Pancreas (tissue), 10 donors: Measurements from ENCODE around the gene TMEM176B. TPM values are rescaled to one million over a fixed set of nuclear protein-coding genes. Genes with fewer than 3 reads are reported as not detected.

ENCODE experiments used
- ATAC-seq, 4 donors: fragments of 200-7000 bp; cut with Tn5 transposase; one replicate each; pipeline versions ENCODE4 v1.8.0 to v1.9.1; 2020; ENCODE audit warnings: mild to moderate bottlenecking in 4 of 4, moderate library complexity in 4 of 4
- DNase-seq, 6 donors: peaks; one replicate each; pipeline ENCODE4 v3.0.0-alpha.2; 2020
- FAIRE-seq: peaks from 2 replicates; lab custom pipeline; 2012; peaks lifted over from hg19 to GRCh38; lab: Jason Lieb, UNC
- H3K27ac ChIP-seq, 4 donors: fragments of 200-600 bp; sonication (generic); 1 replicate in 3 of 4; 2 replicates in 1 of 4; pipeline versions ENCODE4 v1.5.0 to v1.8.0; 2020
- H3K27me3 ChIP-seq, 4 donors: fragments of 200-600 bp; one replicate each; pipeline ENCODE4 v1.8.0; 2021
- H3K36me3 ChIP-seq, 3 donors: fragments of 200-600 bp; sonication (generic) in 1 of 3; one replicate each; pipeline versions ENCODE4 v1.5.0 to v1.8.0; 2020 to 2021
- H3K4me1 ChIP-seq, 3 donors: fragments of 200-600 bp; one replicate each; pipeline ENCODE4 v1.8.0; 2021
- H3K4me3 ChIP-seq, 4 donors: fragments of 200-600 bp; sonication (generic) in 2 of 4; one replicate each; pipeline versions ENCODE4 v1.5.0 to v1.8.0; 2020 to 2021
- H3K9me3 ChIP-seq, 4 donors: fragments of 200-600 bp; one replicate each; pipeline ENCODE4 v1.8.0; 2021
- WGBS, 2 donors: extraction: QIAGEN DNeasy Blood & Tissue Kit; methylation state at CpG; one replicate each; pipeline ENCODE4 v1.1.7; 2013; 5-methylcytosine and 5-hydroxymethylcytosine counted together
- intact Hi-C, 3 donors: fragments of 100-400 bp; cut with DNase I; formaldehyde crosslinking; loops; one replicate each; pipeline versions ENCODE4 v1.11.1 to v1.14.2; 2022
- polyA plus RNA-seq, 2 donors: library from polyadenylated mRNA; stranded (reverse); fragments of 200-250 nt; gene quantifications; one replicate each; pipeline ENCODE4 v1.2.3, GENCODE V29; 2013
- total RNA-seq, 6 donors: library from RNA; stranded (reverse); fragmentation: NEBNext Ultra II Directional in 4 of 6; extraction: Animal tissue kit (Norgen Biotek cat#: 25700) in 4 of 6; gene quantifications; one replicate each; pipeline versions ENCODE4 v1.2.1 to v1.2.4, GENCODE V29; 2021 to 2023
- TF ChIP-seq, protein P1 (sequence below), 4 donors: fragments of 200-600 bp; sonication (generic) in 3 of 4; IDR thresholded peaks; one replicate each; pipeline versions ENCODE4 v1.5.0 to v1.8.0; 2021; ENCODE audit warnings: antibody characterized with exemption in 4 of 4
- donor health status: healthy with polysubstance abuse.
- donor health status: DM: no; HTN: no; CAD: no; lungs with moderate emphysema.
- donor health status: DM: no; HTN: no; CAD: no.
- donor health status: control.
- donor health status: control.
- donor health status: Bipolar disorder and iron deficiency.
- donor health status: DM: yes; HTN: yes; CAD: no.
- donor health status: DM: no; HTN: no; CAD: no.
- donor health status: DM: no; HTN: no; CAD: no.
- donor health status: DM: yes; HTN: yes; CAD: no.

Gene TMEM176B
- total and polyA plus RNA-seq, 8 donors = 16.4 to 83.9 (median 30.5) TPM

DNA sequence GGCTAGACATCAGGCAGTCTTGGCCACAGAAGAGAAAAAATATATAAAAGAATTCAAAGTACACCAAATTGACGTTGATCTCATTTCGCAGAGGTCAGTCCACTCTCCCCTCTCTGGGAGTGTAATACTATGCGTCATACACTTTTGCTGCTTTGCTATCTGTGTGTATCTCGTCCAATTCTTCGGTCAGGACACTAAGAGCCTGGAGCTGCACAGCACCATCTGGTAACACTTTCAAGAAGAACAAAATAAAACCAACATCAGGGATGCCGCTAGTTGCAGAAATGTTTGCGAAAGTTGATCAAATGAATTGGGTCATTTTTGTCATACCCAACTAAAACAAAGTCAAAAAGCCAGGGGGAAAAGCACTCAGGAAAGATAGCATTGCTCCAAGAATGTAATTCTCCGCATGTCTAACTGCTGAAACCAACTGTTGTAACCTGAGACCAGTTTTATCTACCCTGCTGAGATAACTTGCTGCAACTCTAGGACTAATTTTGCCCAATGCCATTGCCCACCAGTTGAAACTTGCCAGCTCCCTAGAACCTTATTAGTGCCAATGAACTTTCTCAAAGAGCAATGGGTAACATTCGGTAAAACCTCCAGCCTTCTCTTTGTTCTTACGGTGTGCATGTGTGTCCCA lies 23.4 kb upstream of the TMEM176B start:
- FAIRE-seq (no peak), ATAC-seq (peak in 1 of 4 donors; percentile 56), DNase-seq (no peak)
- H3K36me3 ChIP-seq = no peaks in the 10 kb centered on the region
- no peaks in the 10 kb centered on the region for H3K4me1 ChIP-seq
- no peaks in the 10 kb centered on the region for H3K27me3 ChIP-seq
- no peak overlapping the region for H3K27ac ChIP-seq
- TF ChIP-seq, protein P1, sequence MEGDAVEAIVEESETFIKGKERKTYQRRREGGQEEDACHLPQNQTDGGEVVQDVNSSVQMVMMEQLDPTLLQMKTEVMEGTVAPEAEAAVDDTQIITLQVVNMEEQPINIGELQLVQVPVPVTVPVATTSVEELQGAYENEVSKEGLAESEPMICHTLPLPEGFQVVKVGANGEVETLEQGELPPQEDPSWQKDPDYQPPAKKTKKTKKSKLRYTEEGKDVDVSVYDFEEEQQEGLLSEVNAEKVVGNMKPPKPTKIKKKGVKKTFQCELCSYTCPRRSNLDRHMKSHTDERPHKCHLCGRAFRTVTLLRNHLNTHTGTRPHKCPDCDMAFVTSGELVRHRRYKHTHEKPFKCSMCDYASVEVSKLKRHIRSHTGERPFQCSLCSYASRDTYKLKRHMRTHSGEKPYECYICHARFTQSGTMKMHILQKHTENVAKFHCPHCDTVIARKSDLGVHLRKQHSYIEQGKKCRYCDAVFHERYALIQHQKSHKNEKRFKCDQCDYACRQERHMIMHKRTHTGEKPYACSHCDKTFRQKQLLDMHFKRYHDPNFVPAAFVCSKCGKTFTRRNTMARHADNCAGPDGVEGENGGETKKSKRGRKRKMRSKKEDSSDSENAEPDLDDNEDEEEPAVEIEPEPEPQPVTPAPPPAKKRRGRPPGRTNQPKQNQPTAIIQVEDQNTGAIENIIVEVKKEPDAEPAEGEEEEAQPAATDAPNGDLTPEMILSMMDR (IDR thresholded peaks at IDR 0.05) = no peak
- WGBS, 2 donors = 78 to 87% methylated on average over 10 of the region's 10 CpGs
- no peak overlapping the region for H3K4me3 ChIP-seq
- intact Hi-C loops = no loop called here
- H3K9me3 ChIP-seq = no peaks in the 10 kb centered on the region

DNA sequence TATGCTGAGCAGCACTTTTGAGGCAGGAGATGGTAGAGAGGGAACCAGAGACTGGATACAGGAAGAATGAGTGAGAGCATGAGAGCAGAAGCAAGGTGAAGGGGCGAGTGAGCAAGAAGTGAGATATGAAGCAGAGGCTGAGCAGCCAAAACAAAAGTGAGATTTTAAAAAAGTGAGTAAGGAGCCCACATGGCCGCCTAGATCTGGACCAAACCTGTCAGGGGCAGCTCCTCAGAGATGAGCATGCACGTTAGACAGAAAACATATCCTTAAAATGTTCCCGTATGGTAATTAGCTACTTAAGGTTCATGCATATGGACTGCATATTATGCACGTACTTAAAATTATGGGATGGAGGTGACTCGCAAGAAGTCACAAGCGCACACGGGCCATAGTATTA lies 22.9 kb upstream of the TMEM176B start:
- ATAC-seq (peak in 1 of 4 donors; percentile 15), FAIRE-seq (no peak), DNase-seq (no peak)
- Histone ChIP-seq H3K4me1 (no peaks in the 10 kb centered on the region), H3K27ac (no peak overlapping the region), H3K36me3 (no peaks in the 10 kb centered on the region), H3K9me3 (no peaks in the 10 kb centered on the region), H3K27me3 (no peaks in the 10 kb centered on the region), H3K4me3 (no peak overlapping the region)
- TF ChIP-seq, protein P1 (IDR thresholded peaks at IDR 0.05) = no peak
- intact Hi-C loops = no loop called here
- WGBS, 2 donors = 76 to 83% methylated on average over 8 of the region's 8 CpGs

DNA sequence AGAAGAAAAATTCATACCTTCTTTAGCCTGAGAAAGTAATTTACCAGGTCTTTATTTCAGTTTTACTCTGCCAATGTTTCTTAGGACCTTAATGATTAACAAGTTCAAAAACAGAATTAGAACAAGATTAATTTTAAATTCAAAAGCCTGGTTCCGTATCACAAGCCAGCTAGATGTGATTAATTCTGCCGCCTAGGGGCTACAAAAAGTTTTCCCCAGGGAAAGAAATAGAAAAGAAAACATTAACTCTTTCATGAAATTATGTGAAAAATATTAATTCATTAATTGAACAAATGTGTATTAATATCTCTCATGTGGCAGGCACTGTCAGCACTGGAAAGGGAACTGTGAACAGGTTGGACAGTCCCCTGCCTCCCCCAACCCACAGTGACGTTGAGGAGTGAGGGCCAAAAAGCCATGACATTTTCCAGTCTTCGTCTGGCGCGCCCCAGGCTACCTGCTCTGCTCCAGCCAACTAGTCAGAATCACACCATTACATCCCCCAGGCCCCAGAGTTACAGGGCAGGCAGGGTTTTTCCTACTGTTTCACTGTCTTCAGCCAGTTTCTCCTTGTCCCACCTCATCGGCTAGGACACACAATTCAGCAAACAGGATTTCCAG lies 20.5 kb upstream of the TMEM176B start:
- no peaks in the 10 kb centered on the region for H3K27me3 ChIP-seq
- no peak overlapping the region for H3K27ac ChIP-seq
- ATAC-seq (no peak), FAIRE-seq (no peak), DNase-seq (no peak)
- TF ChIP-seq, protein P1 (IDR thresholded peaks at IDR 0.05) = no peak
- H3K4me1 ChIP-seq = no peaks in the 10 kb centered on the region
- 58 to 71% methylated on average over 7 of the region's 7 CpGs for WGBS, 2 donors
- no peaks in the 10 kb centered on the region for H3K9me3 ChIP-seq
- no peak overlapping the region for H3K4me3 ChIP-seq
- H3K36me3 ChIP-seq = no peaks in the 10 kb centered on the region
- intact Hi-C loops = no loop called here

DNA sequence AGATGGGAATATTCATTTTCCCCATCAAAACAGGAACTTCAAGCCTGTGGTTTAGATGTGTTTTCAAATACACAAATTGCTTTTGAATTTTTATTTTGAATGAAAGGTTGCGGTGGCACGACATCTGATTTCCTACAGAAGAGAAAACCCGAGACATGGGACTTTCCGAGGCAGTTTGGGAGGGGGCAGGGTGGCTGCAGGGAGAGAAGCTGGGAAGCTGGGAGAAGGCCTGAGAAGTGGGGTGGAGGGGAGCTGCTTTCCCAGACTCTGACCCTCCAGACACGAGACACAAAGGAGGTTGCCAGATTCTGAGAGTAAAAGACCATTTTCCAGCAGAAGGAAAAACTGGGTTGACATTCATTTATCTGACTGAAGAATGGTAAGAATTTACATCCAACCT lies 20.0 kb upstream of the TMEM176B start:
- ATAC-seq = peak in 1 of 4 donors; percentile 48

More for the DNA sequence above, 20.0 kb upstream of the TMEM176B start:
- Histone ChIP-seq H3K27me3 (no peaks in the 10 kb centered on the region), H3K9me3 (no peaks in the 10 kb centered on the region), H3K36me3 (no peaks in the 10 kb centered on the region), H3K4me1 (no peaks in the 10 kb centered on the region), H3K4me3 (no peak overlapping the region), H3K27ac (no peak overlapping the region)
- WGBS, 2 donors = 41 to 42% methylated on average over 5 of the region's 5 CpGs
- TF ChIP-seq, protein P1 (IDR thresholded peaks at IDR 0.05) = no peak
- FAIRE-seq (no peak), DNase-seq (no peak)
- intact Hi-C loops = no loop called here
